HL-60/S4 (cell line): Measurements from ENCODE around the gene AKAP6.
"Not testable (repeated sequence)": the region's sequence is repeated elsewhere in the genome, so short reads cannot be mapped to it uniquely, and the experiment has no call there.

Experiments used
- in situ Hi-C: fragments of 300-500 bp; cut with MboI; formaldehyde crosslinking; loops from 2 replicates; pipeline ENCODE4 v1.14.3; 2022; ENCODE audit warnings: low sequenced_read_pairs

AKAP6 gene

DNA sequence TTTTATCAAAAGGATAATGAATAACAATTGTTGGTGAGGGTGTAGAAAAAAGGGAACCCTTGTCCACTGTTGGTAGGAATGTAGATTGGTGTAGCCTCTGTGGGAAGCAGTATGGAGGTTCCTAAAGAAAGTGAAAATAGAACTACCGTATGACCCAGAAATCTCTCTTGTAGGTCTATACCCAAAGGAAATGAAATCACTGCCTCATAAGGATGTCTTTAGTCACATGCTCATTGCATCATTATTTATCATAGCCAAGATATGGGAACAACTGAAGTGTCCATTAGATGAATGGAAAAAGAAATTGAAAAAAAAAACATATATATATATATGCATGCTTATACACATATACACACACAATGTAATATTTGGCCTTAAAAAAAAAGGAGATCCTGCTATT, 450.7 kb downstream of the AKAP6 start:
- in situ Hi-C loops = no loop called here

DNA sequence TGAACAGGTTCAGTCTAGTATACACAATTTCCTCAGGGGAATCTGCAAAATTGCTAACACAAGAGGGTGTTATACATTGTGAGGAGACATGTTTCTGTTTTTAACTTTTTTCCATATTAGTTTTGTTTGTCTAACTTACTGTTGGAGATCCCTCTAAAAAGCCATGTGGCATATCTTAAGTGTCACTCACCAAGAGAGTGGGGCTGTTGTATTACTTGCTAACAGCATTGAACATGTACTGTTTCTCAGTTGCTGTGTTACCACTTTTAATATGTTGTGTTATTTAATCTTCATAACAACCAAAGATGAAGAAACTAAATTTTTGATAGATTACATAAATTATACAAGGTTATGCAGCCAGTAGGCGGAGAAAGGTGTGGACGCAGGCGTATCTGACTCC, 455.3 kb downstream of the AKAP6 start:
- in situ Hi-C loops = no loop called here

DNA sequence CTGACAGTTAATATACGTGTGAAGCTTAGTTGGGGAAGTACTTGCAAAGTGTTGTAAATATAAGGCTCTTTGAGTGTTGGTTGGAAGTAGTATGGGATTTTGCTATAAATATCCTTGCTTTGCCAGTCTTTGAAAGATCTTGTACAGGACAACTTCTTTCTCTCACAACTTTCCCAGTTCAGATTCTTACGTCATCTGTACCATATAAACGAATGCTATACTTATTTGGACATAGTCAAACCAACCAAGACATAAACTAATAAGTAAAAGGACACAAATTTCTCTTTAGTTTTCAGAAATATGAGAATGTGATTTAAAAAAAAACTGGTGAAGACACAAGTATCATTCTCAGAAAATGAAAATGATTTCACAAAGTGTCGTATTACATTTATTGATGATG, 456.5 kb downstream of the AKAP6 start:
- in situ Hi-C loops = no loop called here

DNA sequence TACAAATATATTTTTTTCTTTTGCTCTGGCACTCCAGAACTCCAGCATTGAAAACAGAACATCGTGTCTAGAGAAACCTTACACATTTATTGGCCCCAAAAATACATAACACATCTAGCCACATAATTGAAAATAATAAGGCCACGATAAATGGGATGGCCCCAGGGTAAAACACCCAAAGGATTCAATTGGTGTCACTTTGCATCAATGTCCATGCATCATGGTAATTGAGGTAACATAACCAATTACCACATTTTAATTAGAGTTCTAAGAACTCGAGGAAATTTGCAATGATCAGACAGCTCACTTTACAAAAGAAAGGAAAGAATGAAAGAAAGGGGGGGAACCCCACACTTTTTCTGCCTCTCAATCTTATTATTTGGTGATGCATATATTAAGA, 457.8 kb downstream of the AKAP6 start:
- in situ Hi-C loops = no loop called here

DNA sequence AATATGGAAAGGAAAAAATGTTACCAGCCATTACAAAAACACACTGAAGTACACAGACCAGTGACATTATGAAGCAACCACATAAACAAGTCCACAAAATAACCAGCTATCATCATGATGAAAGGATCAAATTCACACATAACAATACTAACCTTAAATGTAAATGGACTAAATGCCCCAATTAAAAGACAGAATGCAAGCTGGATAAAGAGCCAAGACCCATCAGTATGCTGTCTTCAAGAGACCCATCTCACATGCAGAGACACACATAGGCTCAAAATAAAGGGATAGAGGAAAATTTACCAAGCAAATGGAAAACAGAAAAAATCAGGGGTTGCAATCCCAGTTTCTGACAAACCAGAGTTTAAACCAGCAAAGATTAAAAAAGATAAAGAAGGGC, 463.9 kb downstream of the AKAP6 start:
- in situ Hi-C loops = not testable (repeated sequence)

DNA sequence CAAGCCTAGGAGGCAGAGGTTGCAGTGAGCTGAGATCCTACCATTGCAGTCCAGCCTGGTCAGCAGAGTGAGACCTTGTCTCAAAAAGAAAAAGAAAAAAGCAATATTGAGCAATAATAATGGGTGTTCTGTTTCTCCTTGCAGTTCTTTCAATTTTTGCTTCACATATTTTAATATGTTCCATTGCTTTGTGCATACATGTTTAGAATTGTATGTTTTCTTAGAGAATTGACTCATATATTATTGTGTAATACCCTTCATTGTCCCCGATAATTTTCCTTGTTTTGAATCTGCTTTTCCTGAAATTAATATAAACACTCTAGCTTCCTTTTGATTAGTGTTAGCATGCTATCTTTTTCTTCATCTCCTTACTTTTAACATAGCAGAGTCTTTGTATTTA, 471.2 kb downstream of the AKAP6 start:
- in situ Hi-C loops = no loop called here

DNA sequence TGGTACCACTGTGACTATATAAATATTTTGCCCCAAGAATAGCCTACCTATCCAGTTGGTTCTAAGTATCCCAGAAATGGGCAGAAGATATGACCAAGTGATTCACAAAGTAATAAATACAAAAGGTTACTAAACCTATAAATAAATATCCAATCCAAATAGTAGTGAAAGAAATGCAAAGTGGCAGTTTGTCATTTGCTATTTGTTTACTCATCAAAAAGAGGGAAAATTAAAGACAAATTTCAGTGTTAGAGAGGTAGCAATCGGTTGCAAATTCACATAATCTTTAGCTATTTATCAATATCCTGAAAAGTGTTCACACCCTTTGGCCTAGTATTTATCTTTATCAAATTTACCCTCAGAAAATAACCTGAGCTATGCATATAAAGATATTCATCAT, 473.2 kb downstream of the AKAP6 start:
- in situ Hi-C loops = no loop called here

DNA sequence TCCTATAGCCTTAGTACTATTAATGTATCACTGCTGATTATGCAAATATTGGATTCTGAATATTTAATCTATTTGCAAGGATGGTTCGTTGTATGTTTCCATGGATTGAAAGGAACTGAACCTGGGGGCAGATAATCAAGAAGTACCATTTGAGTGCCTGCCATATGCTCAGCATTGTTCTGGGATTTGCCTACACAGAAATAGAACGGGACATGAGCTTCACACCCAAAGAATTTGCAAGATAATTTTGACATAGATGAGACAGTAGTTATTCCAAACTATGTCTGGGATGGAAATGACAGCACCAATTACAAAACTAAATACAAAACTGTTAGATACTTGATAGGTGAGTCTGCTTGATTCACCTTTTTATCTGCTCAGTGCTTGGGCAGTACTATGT, 476.9 kb downstream of the AKAP6 start:
- in situ Hi-C loops = no loop called here

DNA sequence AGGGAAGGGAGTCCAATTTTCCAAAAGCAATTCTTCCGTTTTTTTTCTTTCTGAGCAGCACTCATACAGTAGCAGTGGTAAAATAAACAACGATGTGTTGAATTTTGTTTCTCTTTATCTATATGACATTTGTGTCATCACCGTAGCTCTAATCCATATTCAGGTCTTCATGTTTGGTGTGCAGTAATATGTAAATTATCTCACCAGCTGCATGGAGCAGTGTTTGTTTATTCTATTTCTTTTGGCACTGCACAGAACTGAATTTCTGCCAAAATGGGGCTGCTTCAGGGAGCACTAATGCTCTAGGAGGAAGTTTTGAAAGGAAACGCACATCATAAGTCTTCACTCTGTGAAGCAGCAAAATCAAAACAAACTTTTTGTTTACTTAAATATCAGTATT, 479.5 kb downstream of the AKAP6 start:
- in situ Hi-C loops = no loop called here

DNA sequence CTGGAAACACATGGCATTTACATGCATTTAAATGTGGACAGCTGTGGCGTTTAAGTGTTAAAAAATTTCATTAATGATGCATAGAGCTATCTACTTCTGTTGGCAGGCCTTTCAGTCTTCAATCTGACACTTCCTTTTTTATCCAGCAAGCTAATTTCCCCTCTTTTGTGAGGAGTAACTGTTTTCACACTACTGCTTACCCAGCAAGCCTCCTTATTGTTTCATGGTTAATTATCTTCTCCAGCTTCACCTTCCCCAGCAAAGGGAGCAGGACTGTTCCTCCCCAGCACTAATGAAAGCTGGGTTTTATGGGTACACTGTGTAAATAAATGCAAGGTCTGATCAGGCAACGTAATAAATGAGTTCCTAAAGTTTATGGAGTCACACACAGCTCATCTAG, 480.2 kb downstream of the AKAP6 start:
- in situ Hi-C loops = no loop called here

DNA sequence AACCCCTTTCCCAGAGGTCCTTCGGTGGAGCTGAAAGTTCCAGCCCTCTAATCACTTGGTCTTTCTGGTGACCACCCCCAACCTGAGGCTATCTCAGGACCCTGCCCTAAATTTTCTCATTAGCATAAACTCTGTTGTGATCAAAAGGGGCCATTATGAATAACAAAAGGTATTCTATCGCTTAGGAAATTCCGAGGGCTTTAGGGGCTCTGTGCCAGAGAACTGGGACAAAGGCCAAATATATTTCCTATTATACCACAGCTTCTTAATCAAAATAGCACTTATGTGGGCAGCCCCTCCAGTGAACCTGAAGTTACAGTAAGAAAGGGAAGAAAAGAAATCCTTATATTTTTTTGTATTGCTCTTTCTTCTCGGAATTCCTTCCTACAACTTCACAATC, 484.3 kb downstream of the AKAP6 start:
- in situ Hi-C loops = no loop called here

DNA sequence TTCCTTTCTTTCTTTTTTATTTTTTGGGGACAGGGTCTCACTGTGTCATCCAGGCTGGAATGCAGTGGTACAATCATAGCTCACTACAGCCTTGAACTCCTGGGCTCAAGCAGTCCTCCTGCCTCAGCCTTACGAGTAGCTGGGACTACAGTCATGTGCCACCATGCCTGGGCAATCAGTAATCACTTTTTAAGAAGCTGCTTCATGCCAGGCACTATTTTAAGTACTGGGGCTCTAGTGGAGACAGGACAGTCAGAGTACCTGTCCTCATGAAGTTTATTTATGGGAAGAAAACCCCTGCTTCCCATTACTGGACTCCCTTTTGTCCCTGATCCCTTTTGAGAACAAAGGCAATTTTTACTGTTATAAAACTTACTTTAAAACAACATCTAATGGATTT, 485.6 kb downstream of the AKAP6 start:
- in situ Hi-C loops = no loop called here

DNA sequence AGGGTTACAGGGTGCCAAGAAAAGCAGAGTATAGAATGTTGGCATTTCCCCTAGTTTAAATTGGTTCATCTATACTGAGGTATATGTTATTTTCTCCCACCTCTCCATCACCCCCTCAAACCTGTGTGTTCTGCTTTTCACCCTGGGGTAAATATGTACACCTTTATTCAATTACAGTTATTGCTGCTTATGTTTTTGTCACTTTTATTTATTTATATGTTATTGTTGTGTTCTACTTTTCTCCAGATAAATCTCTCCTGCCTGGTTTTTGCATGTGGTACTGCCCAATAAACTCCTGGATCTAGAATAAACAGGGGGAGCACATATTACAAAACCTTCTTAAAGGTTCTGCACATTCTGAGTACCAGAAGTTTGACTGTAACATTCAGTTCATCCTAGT, 487.5 kb downstream of the AKAP6 start:
- in situ Hi-C loops = no loop called here

DNA sequence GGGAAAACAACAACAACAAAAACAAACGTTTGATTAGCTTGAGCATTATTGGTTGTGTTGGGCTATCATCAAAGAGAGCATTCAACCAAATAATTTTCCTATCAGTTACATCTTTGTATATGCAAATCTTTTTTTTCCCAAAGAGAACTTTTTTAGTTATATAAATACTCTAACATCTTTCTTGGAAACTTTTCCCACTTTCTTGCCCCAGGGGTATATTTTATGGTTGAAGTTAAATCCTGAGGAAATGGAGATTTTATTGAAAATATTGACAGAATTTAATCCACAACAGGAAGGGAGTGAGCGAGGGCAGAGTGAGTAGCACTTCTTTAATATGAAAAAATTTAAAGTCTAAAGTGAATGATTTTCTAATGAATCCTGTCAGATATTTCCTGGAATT, 488.7 kb downstream of the AKAP6 start:
- in situ Hi-C loops = no loop called here

DNA sequence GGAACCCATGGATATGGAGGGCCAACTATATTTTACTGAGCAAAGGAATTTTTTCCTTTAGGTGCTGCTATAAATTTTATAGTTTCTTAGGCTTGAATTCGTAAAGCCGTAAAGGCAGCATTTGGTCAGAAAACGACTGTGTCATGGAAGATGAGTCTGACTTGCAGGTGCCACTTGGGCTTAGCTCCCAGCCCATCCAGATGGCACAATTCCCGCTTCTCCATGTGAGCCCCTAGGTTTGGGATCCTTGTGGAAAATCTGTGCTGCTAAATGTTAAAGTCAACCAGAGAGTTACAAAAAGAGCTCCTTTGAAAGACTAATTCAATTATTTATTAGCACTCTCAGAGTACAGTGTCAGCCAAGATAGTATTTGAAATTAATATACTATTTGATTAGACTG, 489.5 kb downstream of the AKAP6 start:
- in situ Hi-C loops = no loop called here

DNA sequence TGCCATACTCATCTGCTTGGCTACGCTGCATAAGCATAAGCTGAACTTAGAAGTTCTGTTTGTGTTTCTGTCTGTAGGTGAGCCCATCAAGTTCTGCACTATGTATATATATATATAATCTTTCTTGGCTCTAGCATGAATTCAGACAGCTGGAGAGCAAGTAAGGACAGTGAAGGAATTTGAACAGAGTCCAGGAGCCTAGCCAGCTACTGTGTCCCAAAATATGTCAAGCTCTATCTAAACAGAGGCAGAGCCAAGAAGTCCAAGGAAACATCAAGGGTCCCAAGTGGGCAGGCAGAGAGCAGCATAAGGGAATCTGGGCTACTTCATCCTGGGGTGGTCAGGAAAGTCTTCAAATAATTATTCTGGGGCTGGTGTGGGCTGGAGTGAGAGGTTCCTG, 491.1 kb downstream of the AKAP6 start:
- in situ Hi-C loops = no loop called here

DNA sequence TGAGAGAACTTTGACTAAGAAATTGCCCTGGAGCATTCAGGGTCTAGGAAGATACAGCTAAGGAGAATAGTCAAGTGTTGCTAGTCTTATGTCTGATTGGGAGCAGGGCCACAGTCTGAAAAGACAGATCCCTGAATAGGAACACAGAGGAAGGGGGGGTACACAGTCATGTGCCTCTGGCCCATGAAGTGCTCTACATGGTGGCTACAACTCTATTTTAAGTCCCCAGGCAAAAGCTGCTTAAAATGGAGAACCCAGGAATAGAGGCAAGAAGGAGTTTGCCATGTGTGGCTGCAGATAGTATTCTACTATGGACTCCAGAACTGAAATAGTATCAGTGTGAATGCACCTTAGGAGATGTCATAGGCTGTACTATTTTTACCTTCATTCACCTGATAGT, 491.6 kb downstream of the AKAP6 start:
- in situ Hi-C loops = no loop called here

DNA sequence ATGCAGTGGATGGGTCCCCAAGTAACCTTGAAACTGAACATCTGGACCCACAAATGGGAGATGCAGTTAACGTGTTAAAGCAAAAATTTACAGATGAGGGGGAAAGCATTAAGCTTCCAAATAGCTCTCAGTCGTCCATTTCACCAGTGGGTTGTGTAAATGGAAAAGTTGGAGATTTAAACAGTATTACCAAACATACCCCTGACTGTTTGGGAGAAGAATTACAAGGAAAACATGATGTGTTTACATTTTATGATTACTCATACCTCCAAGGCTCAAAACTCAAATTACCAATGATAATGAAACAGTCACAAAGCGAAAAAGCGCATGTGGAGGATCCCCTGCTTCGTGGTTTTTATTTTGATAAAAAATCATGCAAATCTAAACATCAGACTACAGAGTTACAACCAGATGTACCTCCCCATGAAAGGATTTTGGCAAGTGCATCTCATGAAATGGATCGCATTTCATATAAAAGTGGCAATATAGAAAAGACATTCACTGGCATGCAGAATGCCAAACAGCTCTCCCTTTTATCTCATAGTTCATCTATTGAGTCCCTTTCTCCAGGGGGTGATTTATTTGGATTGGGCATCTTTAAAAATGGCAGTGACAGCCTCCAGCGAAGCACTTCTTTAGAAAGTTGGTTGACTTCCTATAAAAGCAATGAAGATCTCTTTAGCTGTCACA, 493.0 kb downstream of the AKAP6 start:
- in situ Hi-C loops = no loop called here

DNA sequence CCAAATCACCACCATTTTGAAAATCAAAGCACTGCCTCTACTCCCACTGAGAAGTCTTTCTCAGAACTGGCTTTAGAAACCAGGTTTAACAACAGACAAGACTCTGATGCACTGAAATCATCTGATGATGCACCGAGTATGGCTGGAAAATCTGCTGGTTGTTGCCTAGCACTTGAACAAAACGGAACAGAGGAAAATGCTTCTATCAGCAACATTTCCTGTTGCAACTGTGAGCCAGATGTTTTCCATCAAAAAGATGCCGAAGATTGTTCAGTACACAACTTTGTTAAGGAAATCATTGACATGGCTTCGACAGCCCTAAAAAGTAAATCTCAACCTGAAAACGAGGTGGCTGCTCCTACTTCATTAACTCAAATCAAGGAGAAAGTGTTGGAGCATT, 494.6 kb downstream of the AKAP6 start:
- in situ Hi-C loops = no loop called here

DNA sequence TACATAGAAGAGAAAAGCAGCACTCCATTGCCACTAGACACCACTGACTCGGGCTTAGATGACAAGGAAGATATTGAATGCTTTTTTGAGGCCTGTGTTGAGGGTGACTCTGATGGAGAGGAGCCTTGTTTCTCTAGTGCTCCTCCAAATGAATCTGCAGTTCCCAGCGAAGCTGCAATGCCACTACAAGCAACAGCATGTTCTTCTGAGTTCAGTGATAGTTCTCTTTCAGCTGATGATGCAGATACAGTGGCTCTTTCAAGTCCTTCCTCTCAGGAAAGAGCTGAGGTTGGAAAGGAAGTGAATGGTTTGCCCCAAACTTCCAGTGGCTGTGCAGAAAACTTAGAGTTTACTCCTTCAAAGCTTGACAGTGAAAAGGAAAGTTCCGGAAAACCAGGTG, 495.1 kb downstream of the AKAP6 start:
- in situ Hi-C loops = no loop called here

DNA sequence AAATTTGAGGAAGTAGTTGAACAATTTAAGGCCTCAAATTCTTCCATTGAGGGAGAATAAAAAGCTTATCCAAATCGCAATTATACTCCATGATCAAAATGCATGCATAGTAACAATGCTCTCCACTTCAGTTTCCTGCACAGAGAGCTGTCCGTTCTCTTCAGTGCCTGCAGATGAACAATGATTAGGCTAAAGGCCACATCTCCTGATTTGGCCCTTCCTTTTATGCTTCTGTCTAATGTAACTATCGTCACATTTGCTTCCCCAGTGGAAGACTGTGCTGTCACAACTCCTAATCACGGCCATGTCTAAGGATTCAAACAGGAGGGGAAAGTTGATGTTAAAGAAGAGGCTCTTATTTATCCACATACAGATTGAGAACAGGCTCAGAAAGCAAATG, 496.0 kb downstream of the AKAP6 start:
- in situ Hi-C loops = no loop called here

DNA sequence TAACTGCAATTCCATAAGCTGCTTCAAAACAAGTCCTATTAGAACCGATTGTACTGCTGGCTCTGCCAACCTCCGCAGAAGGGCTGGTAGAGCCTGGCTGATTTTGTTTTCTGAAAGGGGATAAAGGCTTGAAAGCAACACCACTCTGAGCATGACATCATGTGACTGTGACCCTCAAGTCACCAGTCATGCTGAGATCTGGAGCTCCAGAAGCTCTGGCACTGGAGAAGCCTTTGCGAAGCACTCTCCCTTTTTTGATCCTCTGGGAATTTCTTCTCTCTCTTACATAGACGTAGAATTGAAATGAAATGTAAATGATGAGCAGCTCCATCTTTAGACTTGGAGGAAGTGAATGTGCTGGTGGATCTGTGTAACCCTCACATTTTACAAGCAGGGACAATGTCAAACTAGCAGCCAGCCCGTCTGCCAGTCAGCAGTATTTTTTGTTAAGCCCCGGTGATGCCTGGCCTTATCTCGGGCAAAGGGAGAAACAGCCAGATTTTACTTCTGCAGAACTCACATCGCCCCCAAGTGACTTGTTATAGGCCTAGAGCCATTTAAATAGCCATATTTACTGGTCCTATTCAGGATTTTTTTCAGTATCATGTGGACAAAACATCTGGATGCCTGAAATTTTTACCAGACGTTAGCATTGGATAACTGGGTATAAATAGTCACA, 497.4 kb downstream of the AKAP6 start:
- in situ Hi-C loops = no loop called here

DNA sequence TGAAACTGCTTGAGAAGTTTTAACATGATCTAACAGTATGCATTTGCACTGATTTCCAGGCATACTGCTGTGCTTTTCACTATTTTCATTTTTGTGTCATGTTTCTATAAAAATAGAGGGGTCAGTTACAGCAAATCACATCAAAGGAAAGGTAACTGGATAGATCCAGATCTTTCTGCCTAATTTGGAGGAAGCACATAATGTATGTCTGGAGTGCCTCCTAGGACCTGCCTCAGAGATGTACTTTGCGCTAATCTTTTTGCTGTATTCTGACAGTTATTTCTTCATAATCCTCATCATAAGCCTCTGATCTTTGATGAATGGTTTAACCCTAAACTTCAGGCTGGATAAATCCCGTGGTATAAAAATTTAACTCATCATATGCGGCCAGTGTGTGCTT, 498.4 kb downstream of the AKAP6 start:
- in situ Hi-C loops = no loop called here
